Nephron progenitor cell (in vitro differentiated cells): Measurements from ENCODE around the gene APRT.
A peak's percentile ranks its signal among the peaks of the same experiment; 100 is the strongest.

ENCODE experiments used
- DNase-seq: peaks from one replicate; pipeline ENCODE4 v3.0.0; 2021
- H3K27ac Mint-ChIP-seq: 2 replicates; pipeline ENCODE4 v1.8.0; 2021; ENCODE audit warnings: mild to moderate bottlenecking, moderate library complexity, mixed read lengths
- H3K27me3 Mint-ChIP-seq: 2 replicates; pipeline ENCODE4 v1.8.0; 2021; ENCODE audit warnings: mild to moderate bottlenecking, low read depth, mixed read lengths; ENCODE audit not compliant: poor library complexity
- H3K36me3 Mint-ChIP-seq: 2 replicates; pipeline ENCODE4 v1.8.0; 2021; ENCODE audit warnings: low read depth, mixed read lengths
- H3K4me1 Mint-ChIP-seq: 2 replicates; pipeline ENCODE4 v1.8.0; 2021; ENCODE audit warnings: mixed read lengths
- H3K4me3 Mint-ChIP-seq: 2 replicates; pipeline ENCODE4 v1.8.0; 2021; ENCODE audit warnings: mild to moderate bottlenecking, moderate library complexity, mixed read lengths
- H3K9me3 Mint-ChIP-seq: 2 replicates; pipeline ENCODE4 v1.8.0; 2021; ENCODE audit warnings: mild to moderate bottlenecking, moderate library complexity, mixed read lengths
- TF ChIP-seq, protein P1 (sequence below): fragments of 200-600 bp; sonication (generic); IDR thresholded peaks from 2 replicates; pipeline ENCODE4 v1.5.0; 2021; ENCODE audit warnings: antibody characterized with exemption

APRT gene

DNA sequence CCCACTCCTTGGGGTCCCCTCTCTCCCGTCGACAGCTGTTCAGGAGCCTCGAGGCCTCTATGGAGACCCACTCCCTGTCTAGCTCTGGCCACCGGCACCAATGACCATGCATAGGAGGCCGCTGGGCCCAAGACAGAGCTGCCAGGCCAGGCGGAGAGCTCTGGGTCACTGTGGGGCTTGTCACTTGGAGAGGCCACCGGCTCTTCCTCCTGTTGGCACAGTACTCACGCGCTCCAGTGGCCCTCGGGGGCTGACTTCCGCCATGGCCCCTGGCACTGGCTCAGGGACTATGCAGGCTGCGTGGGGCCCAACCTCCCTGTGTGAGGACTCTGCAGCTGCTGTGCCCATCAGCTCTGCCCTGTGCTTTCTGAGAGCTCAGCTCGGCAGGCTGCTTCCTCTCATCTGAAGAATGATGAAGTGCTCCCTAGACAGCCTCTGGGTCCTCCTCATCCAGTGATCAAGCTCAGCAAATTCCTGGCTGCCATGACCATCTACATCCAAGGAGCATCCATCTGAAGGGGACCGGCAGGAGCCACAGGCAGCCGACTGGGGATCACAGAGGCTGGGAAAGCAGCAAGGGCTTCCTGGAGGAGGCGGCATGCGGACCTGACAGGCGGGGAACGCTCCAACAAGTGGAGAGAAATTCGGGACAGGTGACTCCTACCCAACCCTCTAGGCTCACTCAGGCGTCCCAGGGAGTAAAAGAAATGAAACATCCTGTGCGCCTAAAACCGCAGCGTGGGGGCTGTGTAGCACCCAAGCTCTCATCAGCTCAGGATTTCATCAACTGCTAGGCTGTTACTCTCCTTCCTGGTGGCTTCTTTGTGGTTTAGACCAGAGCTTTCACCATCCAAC lies 28.2 kb upstream of the APRT start:
- peaks cover 5% of the 10 kb centered on the region for H3K27me3 Mint-ChIP-seq
- TF ChIP-seq, protein P1, sequence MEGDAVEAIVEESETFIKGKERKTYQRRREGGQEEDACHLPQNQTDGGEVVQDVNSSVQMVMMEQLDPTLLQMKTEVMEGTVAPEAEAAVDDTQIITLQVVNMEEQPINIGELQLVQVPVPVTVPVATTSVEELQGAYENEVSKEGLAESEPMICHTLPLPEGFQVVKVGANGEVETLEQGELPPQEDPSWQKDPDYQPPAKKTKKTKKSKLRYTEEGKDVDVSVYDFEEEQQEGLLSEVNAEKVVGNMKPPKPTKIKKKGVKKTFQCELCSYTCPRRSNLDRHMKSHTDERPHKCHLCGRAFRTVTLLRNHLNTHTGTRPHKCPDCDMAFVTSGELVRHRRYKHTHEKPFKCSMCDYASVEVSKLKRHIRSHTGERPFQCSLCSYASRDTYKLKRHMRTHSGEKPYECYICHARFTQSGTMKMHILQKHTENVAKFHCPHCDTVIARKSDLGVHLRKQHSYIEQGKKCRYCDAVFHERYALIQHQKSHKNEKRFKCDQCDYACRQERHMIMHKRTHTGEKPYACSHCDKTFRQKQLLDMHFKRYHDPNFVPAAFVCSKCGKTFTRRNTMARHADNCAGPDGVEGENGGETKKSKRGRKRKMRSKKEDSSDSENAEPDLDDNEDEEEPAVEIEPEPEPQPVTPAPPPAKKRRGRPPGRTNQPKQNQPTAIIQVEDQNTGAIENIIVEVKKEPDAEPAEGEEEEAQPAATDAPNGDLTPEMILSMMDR: no peak
- peak overlapping the region; percentile 83 for H3K27ac Mint-ChIP-seq
- H3K4me1 Mint-ChIP-seq: peaks cover 8% of the 10 kb centered on the region
- no peaks in the 10 kb centered on the region for H3K36me3 Mint-ChIP-seq
- H3K4me3 Mint-ChIP-seq: no peak overlapping the region
- no peak for DNase-seq
- H3K9me3 Mint-ChIP-seq: no peaks in the 10 kb centered on the region

DNA sequence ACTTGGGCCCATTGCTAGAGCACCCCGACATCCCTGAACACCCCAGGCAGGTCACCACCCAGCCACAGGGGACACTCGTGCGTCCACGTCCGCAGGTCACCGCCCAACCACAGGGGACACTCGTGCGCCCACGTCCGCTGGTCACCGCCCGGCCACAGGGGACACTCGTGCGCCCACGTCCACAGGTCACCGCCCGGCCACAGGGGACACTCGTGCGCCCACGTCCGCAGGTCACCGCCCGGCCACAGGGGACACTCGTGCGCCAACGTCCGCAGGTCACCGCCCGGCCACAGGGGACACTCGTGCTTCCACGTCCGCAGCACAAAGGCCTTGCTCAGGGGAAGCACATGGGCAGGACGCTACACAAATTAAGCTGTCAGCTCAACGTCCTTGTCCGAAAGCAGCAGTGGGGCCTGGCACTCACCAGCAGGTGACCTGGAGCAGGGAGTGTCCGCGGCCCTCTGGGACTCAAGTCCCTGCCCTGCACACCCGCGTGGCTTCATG lies 27.4 kb upstream of the APRT start:
- Mint-ChIP-seq H3K27me3 (peaks cover 5% of the 10 kb centered on the region), H3K36me3 (no peaks in the 10 kb centered on the region), H3K4me1 (peaks cover 4% of the 10 kb centered on the region), H3K27ac (no peak overlapping the region), H3K9me3 (no peaks in the 10 kb centered on the region), H3K4me3 (no peak overlapping the region)
- DNase-seq: no peak
- TF ChIP-seq, protein P1: no peak

DNA sequence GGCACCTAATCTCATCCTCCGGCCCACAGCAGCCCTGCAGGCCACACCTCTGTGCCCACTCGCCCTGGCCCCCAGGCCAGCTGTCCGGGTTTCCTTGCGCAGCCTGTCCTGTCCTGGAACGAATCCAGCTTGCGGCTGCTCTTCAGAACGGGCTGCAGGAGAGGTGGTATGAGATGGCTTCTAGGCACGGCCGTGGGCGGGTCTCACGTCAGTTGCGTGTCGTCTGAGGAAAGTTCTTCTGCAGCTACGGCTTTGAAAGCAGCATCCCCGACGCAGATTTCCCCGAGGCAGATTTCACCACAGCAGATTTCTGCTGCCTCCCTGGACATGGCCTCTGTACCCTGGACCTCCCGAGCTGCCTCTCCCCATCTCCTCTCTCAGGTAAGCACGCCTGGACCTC lies 26.8 kb upstream of the APRT start:
- DNase-seq: no peak
- Mint-ChIP-seq H3K4me1 (peaks cover 3% of the 10 kb centered on the region), H3K4me3 (no peak overlapping the region), H3K9me3 (no peaks in the 10 kb centered on the region), H3K27ac (no peak overlapping the region), H3K27me3 (peaks cover 7% of the 10 kb centered on the region), H3K36me3 (no peaks in the 10 kb centered on the region)
- TF ChIP-seq, protein P1: no peak

DNA sequence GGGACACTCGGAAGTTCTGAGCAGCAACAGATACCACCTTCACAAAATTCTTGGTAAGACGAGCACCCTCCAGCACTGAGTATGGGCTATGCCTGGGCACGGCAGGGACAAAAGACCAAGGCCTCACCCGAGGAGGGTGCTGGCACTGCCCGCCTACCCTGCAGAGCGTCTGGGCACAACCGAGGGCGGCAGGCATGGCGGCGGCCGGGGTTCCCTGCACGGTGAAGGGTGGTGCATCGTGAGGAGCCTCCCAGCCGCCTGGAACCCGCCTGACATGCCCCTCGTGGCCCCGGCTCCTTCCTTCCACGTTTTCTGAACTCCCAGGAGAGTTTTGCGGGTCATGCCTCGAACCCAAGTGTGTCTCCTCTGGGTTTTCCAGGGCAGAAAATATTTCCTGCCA lies 26.1 kb upstream of the APRT start:
- no peak for DNase-seq
- Mint-ChIP-seq H3K27me3 (peaks cover 9% of the 10 kb centered on the region), H3K9me3 (no peaks in the 10 kb centered on the region), H3K4me3 (no peak overlapping the region), H3K27ac (no peak overlapping the region), H3K4me1 (peaks cover 6% of the 10 kb centered on the region), H3K36me3 (no peaks in the 10 kb centered on the region)
- TF ChIP-seq, protein P1: no peak

GRCh38 chr16:88836791-88837190 lies 25.1 kb upstream of the APRT start:
- Mint-ChIP-seq H3K36me3 (no peaks in the 10 kb centered on the region), H3K27ac (no peak overlapping the region)

More at GRCh38 chr16:88836791-88837190, 25.1 kb upstream of the APRT start:
- Mint-ChIP-seq H3K27me3 (peaks cover 9% of the 10 kb centered on the region), H3K9me3 (no peaks in the 10 kb centered on the region), H3K4me3 (no peak overlapping the region), H3K4me1 (peaks cover 6% of the 10 kb centered on the region)
- no peak for DNase-seq
- TF ChIP-seq, protein P1: no peak
